Osteoblast (primary cell): ENCODE measurements around the gene ZNF534. TPM values are rescaled to one million over a fixed set of nuclear protein-coding genes. Genes with fewer than 3 reads are reported as not detected.

Experiments
- DNase-seq: peaks from one replicate; pipeline ENCODE4 v3.0.0; 2011; ENCODE audit warnings: low spot score, mixed read lengths; ENCODE audit not compliant: insufficient read length; ENCODE audit errors: missing footprints
- H2AFZ ChIP-seq: 2 replicates; pipeline ENCODE4 v1.6.0; 2011; ENCODE audit warnings: mild to moderate bottlenecking, low read length
- H3K27ac ChIP-seq: 2 replicates; pipeline ENCODE4 v1.5.1; 2011; ENCODE audit warnings: mild to moderate bottlenecking, low read depth, low read length, moderate library complexity
- H3K27me3 ChIP-seq: 2 replicates; pipeline ENCODE4 v1.6.0; 2012; ENCODE audit warnings: mild to moderate bottlenecking, control low read depth, inconsistent platforms, low read length, moderate library complexity; ENCODE audit not compliant: insufficient read depth
- H3K36me3 ChIP-seq: 2 replicates; pipeline ENCODE4 v1.5.1; 2011; ENCODE audit warnings: mild to moderate bottlenecking, low read length, control low read depth, moderate library complexity; ENCODE audit not compliant: insufficient read depth
- H3K4me1 ChIP-seq: 2 replicates; pipeline ENCODE4 v1.5.1; 2011; ENCODE audit warnings: mild to moderate bottlenecking, low read length, control low read depth, moderate library complexity; ENCODE audit not compliant: insufficient read depth
- H3K4me2 ChIP-seq: 2 replicates; pipeline ENCODE4 v1.6.0; 2011; ENCODE audit warnings: mild to moderate bottlenecking, low read length; ENCODE audit not compliant: insufficient read depth
- H3K4me3 ChIP-seq: fragments of 200-600 bp; sonication (generic); 3 replicates; pipeline ENCODE4 v1.5.1; 2012; ENCODE audit warnings: mild to moderate bottlenecking, low read length, inconsistent platforms; ENCODE audit not compliant: insufficient read depth
- H3K79me2 ChIP-seq: 2 replicates; pipeline ENCODE4 v1.6.0; 2012; ENCODE audit warnings: mild to moderate bottlenecking, low read length, control low read depth, inconsistent platforms; ENCODE audit not compliant: insufficient read depth
- H3K9me3 ChIP-seq: 2 replicates; pipeline ENCODE4 v1.5.1; 2011; ENCODE audit warnings: low read depth, low read length, control low read depth
- H4K20me1 ChIP-seq: 2 replicates; pipeline ENCODE4 v1.6.0; 2012; ENCODE audit warnings: mild to moderate bottlenecking, low read length, control low read depth; ENCODE audit not compliant: insufficient read depth
- total RNA-seq: library from RNA; depleted of rRNA; stranded (reverse); fragments of >200 nt; gene quantifications from 2 replicates; pipeline ENCODE4 v1.2.3, GENCODE V29; 2012
- TF ChIP-seq, protein P1 (sequence below): IDR thresholded peaks from 2 replicates; pipeline ENCODE4 v1.5.1; 2011; ENCODE audit warnings: mild to moderate bottlenecking, low read depth, low read length, moderate library complexity; ENCODE audit errors: extremely low read depth

ZNF534 gene
- total RNA-seq, 1 donor, result not detected

DNA sequence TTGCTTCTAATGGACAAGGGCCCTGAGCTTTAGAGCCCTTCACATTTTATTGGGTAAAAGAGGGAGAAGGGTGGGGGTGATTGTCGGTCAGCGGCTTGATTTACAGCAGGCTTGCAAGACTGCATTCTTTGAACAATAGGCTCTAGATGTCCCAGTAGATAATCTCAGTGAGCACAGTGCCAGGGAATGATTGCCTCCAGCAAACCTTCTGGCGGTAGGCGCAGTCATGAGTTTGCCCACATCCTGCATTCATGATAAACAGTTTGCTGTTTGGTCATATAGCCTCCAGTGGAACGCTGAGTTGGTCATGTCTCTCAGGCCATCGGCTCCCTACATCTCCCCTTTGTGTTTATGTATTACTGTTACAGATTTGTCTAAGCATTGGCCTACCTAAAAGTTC lies 18.7 kb upstream of the ZNF534 start:
- Histone ChIP-seq H3K4me2 (no peak overlapping the region), H3K36me3 (peaks cover 67% of the 10 kb centered on the region), H3K9me3 (peaks cover 23% of the 10 kb centered on the region), H3K27me3 (no peaks in the 10 kb centered on the region), H3K4me1 (no peaks in the 10 kb centered on the region), H3K4me3 (no peak overlapping the region), H3K27ac (no peak overlapping the region), H2AFZ (no peak overlapping the region), H4K20me1 (no peaks in the 10 kb centered on the region), H3K79me2 (no peaks in the 10 kb centered on the region)
- no peak for DNase-seq
- TF ChIP-seq, protein P1, sequence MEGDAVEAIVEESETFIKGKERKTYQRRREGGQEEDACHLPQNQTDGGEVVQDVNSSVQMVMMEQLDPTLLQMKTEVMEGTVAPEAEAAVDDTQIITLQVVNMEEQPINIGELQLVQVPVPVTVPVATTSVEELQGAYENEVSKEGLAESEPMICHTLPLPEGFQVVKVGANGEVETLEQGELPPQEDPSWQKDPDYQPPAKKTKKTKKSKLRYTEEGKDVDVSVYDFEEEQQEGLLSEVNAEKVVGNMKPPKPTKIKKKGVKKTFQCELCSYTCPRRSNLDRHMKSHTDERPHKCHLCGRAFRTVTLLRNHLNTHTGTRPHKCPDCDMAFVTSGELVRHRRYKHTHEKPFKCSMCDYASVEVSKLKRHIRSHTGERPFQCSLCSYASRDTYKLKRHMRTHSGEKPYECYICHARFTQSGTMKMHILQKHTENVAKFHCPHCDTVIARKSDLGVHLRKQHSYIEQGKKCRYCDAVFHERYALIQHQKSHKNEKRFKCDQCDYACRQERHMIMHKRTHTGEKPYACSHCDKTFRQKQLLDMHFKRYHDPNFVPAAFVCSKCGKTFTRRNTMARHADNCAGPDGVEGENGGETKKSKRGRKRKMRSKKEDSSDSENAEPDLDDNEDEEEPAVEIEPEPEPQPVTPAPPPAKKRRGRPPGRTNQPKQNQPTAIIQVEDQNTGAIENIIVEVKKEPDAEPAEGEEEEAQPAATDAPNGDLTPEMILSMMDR, result no peak

DNA sequence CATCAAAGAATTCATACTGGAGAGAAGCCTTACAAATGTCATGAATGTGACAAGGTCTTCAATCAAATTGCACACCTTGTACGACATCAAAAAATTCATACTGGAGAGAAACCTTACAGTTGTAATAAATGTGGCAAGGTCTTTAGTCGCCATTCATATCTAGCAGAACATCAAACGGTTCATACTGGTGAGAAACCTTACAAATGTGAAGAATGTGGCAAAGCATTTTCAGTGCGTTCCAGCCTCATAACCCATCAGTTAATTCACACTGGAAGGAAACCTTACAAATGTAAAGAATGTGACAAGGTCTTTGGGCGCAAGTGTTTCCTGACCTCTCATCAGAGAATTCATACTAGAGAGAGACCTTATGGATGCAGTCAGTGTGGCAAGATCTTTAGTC lies 13.2 kb upstream of the ZNF534 start:
- H3K9me3 ChIP-seq, result peaks cover 33% of the 10 kb centered on the region
- H3K79me2 ChIP-seq, result no peaks in the 10 kb centered on the region
- TF ChIP-seq, protein P1, result no peak
- H3K4me2 ChIP-seq, result no peak overlapping the region
- no peak for DNase-seq
- H4K20me1 ChIP-seq, result no peaks in the 10 kb centered on the region
- peaks cover 16% of the 10 kb centered on the region for H3K36me3 ChIP-seq
- H3K27me3 ChIP-seq, result no peaks in the 10 kb centered on the region
- H3K4me1 ChIP-seq, result no peaks in the 10 kb centered on the region
- H3K27ac ChIP-seq, result no peak overlapping the region
- H3K4me3 ChIP-seq, result no peak overlapping the region
- H2AFZ ChIP-seq, result no peak overlapping the region

DNA sequence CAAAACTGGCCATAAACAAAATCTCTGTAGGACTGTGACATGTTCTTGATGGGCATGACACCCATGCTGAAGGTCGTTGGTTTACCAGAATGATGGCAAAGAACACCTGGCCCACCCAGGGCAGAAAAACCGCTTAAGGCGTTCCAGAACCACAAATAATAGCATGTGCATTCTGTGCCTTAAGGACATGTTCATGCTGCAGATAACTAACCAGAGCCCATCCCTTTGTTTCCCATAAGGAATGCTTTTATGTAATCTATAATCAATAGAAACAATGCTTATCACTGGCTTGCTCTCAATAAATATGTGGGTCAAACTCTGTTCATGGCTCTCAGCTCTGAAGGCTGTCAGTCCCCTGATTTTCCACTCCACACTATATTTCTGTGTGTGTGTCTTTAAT lies 13.2 kb downstream of the ZNF534 start:
- Histone ChIP-seq H2AFZ (no peak overlapping the region), H3K4me1 (no peaks in the 10 kb centered on the region), H3K79me2 (no peaks in the 10 kb centered on the region), H3K9me3 (peaks cover 3% of the 10 kb centered on the region), H3K4me3 (no peak overlapping the region), H3K4me2 (no peak overlapping the region), H3K36me3 (no peaks in the 10 kb centered on the region), H3K27ac (no peak overlapping the region), H3K27me3 (no peaks in the 10 kb centered on the region), H4K20me1 (no peaks in the 10 kb centered on the region)
- TF ChIP-seq, protein P1, result no peak
- no peak for DNase-seq

DNA sequence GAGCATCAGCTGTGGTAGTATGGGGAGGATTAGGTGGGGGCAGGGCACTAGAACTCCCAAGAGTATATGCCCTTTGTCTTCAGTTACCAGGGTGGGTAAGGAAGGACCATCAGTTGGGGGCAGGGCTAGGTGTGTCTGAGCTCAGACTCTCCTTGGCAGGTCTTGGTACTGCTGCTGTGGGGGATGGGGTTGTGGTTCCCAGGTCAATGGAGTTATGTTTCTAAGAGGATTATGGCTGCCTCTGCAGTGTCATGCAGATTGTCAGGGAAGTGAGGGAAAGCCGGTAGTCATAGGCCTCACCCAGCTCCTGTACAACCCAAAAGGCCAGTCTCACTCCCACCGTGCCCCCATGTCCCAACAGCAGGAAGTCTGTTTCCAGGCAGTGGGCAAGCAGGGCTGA lies 15.6 kb downstream of the ZNF534 start:
- Histone ChIP-seq H3K27ac (no peak overlapping the region), H3K9me3 (peaks cover 3% of the 10 kb centered on the region), H3K4me1 (no peaks in the 10 kb centered on the region), H3K4me3 (no peak overlapping the region), H3K27me3 (no peaks in the 10 kb centered on the region), H3K4me2 (no peak overlapping the region), H2AFZ (no peak overlapping the region), H4K20me1 (no peaks in the 10 kb centered on the region), H3K36me3 (no peaks in the 10 kb centered on the region), H3K79me2 (no peaks in the 10 kb centered on the region)
- TF ChIP-seq, protein P1, result no peak
- DNase-seq, result no peak
